ENCODE measurements around the gene CD200.

DNA sequence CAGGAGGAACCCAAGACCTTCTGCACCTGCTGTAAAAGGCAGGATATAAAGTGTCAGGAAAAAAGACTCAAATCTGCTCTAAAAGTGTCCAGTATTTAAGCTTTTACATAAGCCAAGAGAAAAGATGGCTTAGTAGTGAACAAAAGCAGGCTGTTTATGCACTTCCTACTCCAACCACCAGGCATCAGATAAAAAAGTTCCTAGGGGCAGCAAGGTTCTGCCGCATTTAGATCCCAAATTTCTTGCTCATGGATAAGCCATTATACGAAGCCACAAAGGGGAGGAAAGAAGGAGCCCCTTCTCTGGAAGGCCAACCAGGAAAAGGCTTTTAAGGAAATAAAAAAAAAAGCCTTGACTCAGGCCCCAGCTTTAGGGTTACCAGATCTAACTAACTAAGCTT is 28.3 kb upstream of the CD200 start:
- TF ChIP-seq, protein P1, sequence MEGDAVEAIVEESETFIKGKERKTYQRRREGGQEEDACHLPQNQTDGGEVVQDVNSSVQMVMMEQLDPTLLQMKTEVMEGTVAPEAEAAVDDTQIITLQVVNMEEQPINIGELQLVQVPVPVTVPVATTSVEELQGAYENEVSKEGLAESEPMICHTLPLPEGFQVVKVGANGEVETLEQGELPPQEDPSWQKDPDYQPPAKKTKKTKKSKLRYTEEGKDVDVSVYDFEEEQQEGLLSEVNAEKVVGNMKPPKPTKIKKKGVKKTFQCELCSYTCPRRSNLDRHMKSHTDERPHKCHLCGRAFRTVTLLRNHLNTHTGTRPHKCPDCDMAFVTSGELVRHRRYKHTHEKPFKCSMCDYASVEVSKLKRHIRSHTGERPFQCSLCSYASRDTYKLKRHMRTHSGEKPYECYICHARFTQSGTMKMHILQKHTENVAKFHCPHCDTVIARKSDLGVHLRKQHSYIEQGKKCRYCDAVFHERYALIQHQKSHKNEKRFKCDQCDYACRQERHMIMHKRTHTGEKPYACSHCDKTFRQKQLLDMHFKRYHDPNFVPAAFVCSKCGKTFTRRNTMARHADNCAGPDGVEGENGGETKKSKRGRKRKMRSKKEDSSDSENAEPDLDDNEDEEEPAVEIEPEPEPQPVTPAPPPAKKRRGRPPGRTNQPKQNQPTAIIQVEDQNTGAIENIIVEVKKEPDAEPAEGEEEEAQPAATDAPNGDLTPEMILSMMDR (IDR thresholded peaks at IDR 0.05), result no peak
- TF ChIP-seq JUN (CRISPR knock-in tag; IDR thresholded peaks at IDR 0.05), result no peak
- TF ChIP-seq, protein P2, sequence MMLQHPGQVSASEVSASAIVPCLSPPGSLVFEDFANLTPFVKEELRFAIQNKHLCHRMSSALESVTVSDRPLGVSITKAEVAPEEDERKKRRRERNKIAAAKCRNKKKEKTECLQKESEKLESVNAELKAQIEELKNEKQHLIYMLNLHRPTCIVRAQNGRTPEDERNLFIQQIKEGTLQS (CRISPR knock-in tag; conservative IDR thresholded peaks at IDR 0.05), result no peak

Measured in WTC11 (cell line).